Stomach (tissue), 9 donors: ENCODE results near the gene R3HDM1. TPM values are rescaled to one million over a fixed set of nuclear protein-coding genes. Genes with fewer than 3 reads are reported as not detected.
A peak's percentile ranks its signal among the peaks of the same experiment; 100 is the strongest.

Experiments
- DNase-seq, 2 donors: peaks; one replicate each; pipeline versions ENCODE4 v3.0.0 to v3.0.0-alpha.2; 2013 to 2019
- H3K27ac ChIP-seq, 5 donors: fragments of 200-600 bp in 4 of 5; sonication (generic) in 4 of 5; one replicate each; pipeline ENCODE4 v1.5.1; 2013 to 2019; ENCODE audit warnings: mild to moderate bottlenecking in 1 of 5, moderate library complexity in 1 of 5
- H3K27me3 ChIP-seq, 3 donors: fragments of 200-600 bp; sonication (generic); one replicate each; pipeline ENCODE4 v1.5.1; 2017 to 2019; ENCODE audit warnings: mixed run types in 1 of 3
- H3K36me3 ChIP-seq, 4 donors: fragments of 200-600 bp; sonication (generic); 1 replicate in 3 of 4; 2 replicates in 1 of 4; pipeline ENCODE4 v1.5.1; 2016 to 2019
- H3K4me1 ChIP-seq, 4 donors: fragments of 200-600 bp; sonication (generic); one replicate each; pipeline ENCODE4 v1.5.1; 2016 to 2019
- H3K4me3 ChIP-seq, 4 donors: fragments of 200-600 bp; sonication (generic) in 3 of 4; one replicate each; pipeline ENCODE4 v1.5.1; 2016 to 2019; ENCODE audit warnings: mild to moderate bottlenecking in 1 of 4
- H3K9me3 ChIP-seq, 4 donors: fragments of 200-600 bp; sonication (generic); one replicate each; pipeline ENCODE4 v1.5.1; 2016 to 2019
- CTCF ChIP-seq, 7 experiments: fragments of 450-650 bp in 4 of 7; fragments of 200-600 bp in 3 of 7; sonication (generic) in 3 of 7; IDR thresholded peaks; one replicate each; pipeline ENCODE4 v1.5.1; 2016 to 2019; ENCODE audit warnings: antibody characterized with exemption in 7 of 7, control low read depth in 2 of 7, mild to moderate bottlenecking in 1 of 7
- EP300 ChIP-seq: sonication (generic); formaldehyde crosslinking; IDR thresholded peaks from one replicate; pipeline ENCODE4 v1.6.1; 2017; ENCODE audit warnings: antibody characterized with exemption
- POLR2A ChIP-seq, 4 donors: fragments of 450-650 bp; IDR thresholded peaks; one replicate each; pipeline ENCODE4 v1.6.1; 2016; ENCODE audit warnings: antibody characterized with exemption in 4 of 4, control low read depth in 2 of 4, mild to moderate bottlenecking in 1 of 4, moderate library complexity in 1 of 4
- POLR2AphosphoS5 ChIP-seq, 3 donors: sonication (generic); formaldehyde crosslinking; IDR thresholded peaks; one replicate each; pipeline ENCODE4 v1.6.1; 2016; ENCODE audit warnings: antibody characterized with exemption in 3 of 3
- WGBS, 5 donors: extraction: QIAGEN DNeasy Blood & Tissue Kit in 3 of 5; methylation state at CpG; one replicate each; pipeline versions ENCODE4 v1.1.5 to v1.1.7; 2013 to 2018; 5-methylcytosine and 5-hydroxymethylcytosine counted together
- intact Hi-C: fragments of 100-400 bp; cut with DNase I; formaldehyde crosslinking; loops from one replicate; pipeline ENCODE4 v1.15.1; 2023; ENCODE audit warnings: low total_unique reads
- polyA plus RNA-seq, 3 donors: library from polyadenylated mRNA; stranded (reverse); fragments of 200-250 nt; gene quantifications; one replicate each; pipeline ENCODE4 v1.2.3, GENCODE V29; 2013
- total RNA-seq, 5 donors: library from RNA; depleted of rRNA; stranded (reverse); fragments of >200 nt; gene quantifications; one replicate each; pipeline versions ENCODE4 v1.1.0 to v1.2.3, GENCODE V29; 2014 to 2016
- donor health status: healthy with polysubstance abuse.
- donor health status: Bipolar disorder and iron deficiency.
- donor health status: healthy.

Gene R3HDM1
- total and polyA plus RNA-seq, 8 donors, result 5.7 to 34.3 (median 12.8) TPM

- DNase-seq, result peak in 1 of 2 donors; percentile 3
- WGBS, 5 donors, result 74 to 82% (median 78%) methylated on average over 2 of the region's 2 CpGs
- H3K27ac ChIP-seq, result no peak overlapping the region
- no peaks in the 10 kb centered on the region for H3K9me3 ChIP-seq
- TF ChIP-seq POLR2AphosphoS5 (IDR thresholded peaks at IDR 0.05) (no peak), POLR2A (IDR thresholded peaks at IDR 0.05) (no peak), CTCF (IDR thresholded peaks at IDR 0.05) (no peak), EP300 (no peak)
- H3K36me3 ChIP-seq, result no peaks in the 10 kb centered on the region
- H3K4me3 ChIP-seq, result no peak overlapping the region
- intact Hi-C loops, result no loop called here
- H3K4me1 ChIP-seq, result no peaks in the 10 kb centered on the region
- no peaks in the 10 kb centered on the region for H3K27me3 ChIP-seq
Observed at GRCh38 chr2:135585586-135585985, 54.3 kb downstream of the R3HDM1 start.

GRCh38 chr2:135586148-135586547, 54.9 kb downstream of the R3HDM1 start:
- no peak overlapping the region for H3K4me3 ChIP-seq
- intact Hi-C loops, result no loop called here
- TF ChIP-seq CTCF (IDR thresholded peaks at IDR 0.05), result no peak
- TF ChIP-seq POLR2A (IDR thresholded peaks at IDR 0.05), result no peak
- TF ChIP-seq POLR2AphosphoS5 (IDR thresholded peaks at IDR 0.05), result no peak
- TF ChIP-seq EP300, result no peak
- H3K36me3 ChIP-seq, result no peaks in the 10 kb centered on the region
- H3K27me3 ChIP-seq, result no peaks in the 10 kb centered on the region
- no peak overlapping the region for H3K27ac ChIP-seq
- 38 to 83% (median 55%) methylated on average over 1 of the region's 1 CpG for WGBS, 5 donors
- DNase-seq, result peak in 1 of 2 donors; percentile 3
- no peaks in the 10 kb centered on the region for H3K4me1 ChIP-seq
- H3K9me3 ChIP-seq, result no peaks in the 10 kb centered on the region

- no peak for TF ChIP-seq POLR2AphosphoS5 (IDR thresholded peaks at IDR 0.05)
- TF ChIP-seq POLR2A (IDR thresholded peaks at IDR 0.05), result no peak
- TF ChIP-seq EP300, result no peak
- no peak for TF ChIP-seq CTCF (IDR thresholded peaks at IDR 0.05)
- intact Hi-C loops, result no loop called here
- 91 to 98% (median 95%) methylated on average over 1 of the region's 1 CpG for WGBS, 5 donors
- Histone ChIP-seq H3K27me3 (no peaks in the 10 kb centered on the region), H3K4me1 (no peaks in the 10 kb centered on the region), H3K36me3 (peaks cover 0 to 4% (median 0%) of the 10 kb centered on the region in 4 donors), H3K4me3 (no peak overlapping the region), H3K9me3 (peaks cover 0 to 9% (median 2%) of the 10 kb centered on the region in 4 donors), H3K27ac (no peak overlapping the region)
- no peak for DNase-seq
Observed at GRCh38 chr2:135587958-135588357, 56.7 kb downstream of the R3HDM1 start.

GRCh38 chr2:135590619-135591260, 59.5 kb downstream of the R3HDM1 start:
- WGBS, 5 donors, result 63 to 81% (median 67%) methylated on average over 2 of the region's 2 CpGs
- Histone ChIP-seq H3K9me3 (peaks cover 0 to 9% (median 2%) of the 10 kb centered on the region in 4 donors), H3K27me3 (no peaks in the 10 kb centered on the region), H3K4me3 (no peak overlapping the region), H3K36me3 (peaks cover 0 to 4% (median 0%) of the 10 kb centered on the region in 4 donors), H3K4me1 (no peaks in the 10 kb centered on the region), H3K27ac (no peak overlapping the region)
- TF ChIP-seq POLR2A (IDR thresholded peaks at IDR 0.05) (no peak), POLR2AphosphoS5 (IDR thresholded peaks at IDR 0.05) (no peak), EP300 (no peak), CTCF (IDR thresholded peaks at IDR 0.05) (no peak)
- intact Hi-C loops, result no loop called here
- DNase-seq, result peak in 1 of 2 donors; percentile 3
